ENCODE measurements around the gene LYST.

DNA sequence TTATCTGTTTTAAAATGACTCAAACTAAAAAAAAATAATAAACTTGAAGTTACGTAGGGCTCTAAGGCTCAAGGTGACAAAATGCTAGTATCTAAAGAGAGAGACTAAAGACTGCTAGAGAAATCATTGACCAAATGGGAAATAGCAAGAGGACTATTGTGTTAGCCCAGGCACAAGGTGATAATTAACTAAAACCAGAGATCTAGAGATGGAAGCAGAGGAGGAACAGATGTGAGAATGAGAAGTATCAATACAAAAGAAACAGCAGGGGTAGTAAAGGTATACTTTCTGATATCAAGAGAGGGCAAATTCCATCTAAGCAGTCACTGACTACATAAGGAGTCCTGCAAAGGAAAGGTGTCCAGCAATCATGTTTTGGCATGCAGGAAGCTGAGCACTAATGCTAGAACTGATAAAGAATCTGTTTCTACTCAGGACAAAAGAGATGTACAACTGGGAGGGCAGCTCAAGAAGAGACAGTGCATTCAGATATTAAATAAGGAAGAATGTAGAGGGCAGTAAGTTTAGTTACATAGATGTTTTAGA, 116.9 kb downstream of the LYST start:
- TF ChIP-seq POLR2AphosphoS5 (IDR thresholded peaks at IDR 0.05) (no peak), CTCF (IDR thresholded peaks at IDR 0.05 in 8 of 11, conservative IDR thresholded peaks at IDR 0.05 in 3 of 11) (no peak)

Data from spleen (tissue), 7 donors.